Activated naive CD4-positive, alpha-beta T cell treated with anti-CD3 and anti-CD28 coated beads, Interleukin-2, amount 50 U/mL, for 24 hours (primary cell): ENCODE measurements around the gene PCED1A.

Source experiments
- H3K27ac Mint-ChIP-seq: one replicate; pipeline ENCODE4 v1.8.0; 2021; ENCODE audit warnings: mild to moderate bottlenecking, mixed read lengths
- H3K27me3 Mint-ChIP-seq: one replicate; pipeline ENCODE4 v1.8.0; 2021; ENCODE audit warnings: mixed read lengths
- H3K36me3 Mint-ChIP-seq: one replicate; pipeline ENCODE4 v1.8.0; 2021; ENCODE audit warnings: mixed read lengths
- H3K4me1 Mint-ChIP-seq: one replicate; pipeline ENCODE4 v1.8.0; 2021; ENCODE audit warnings: mixed read lengths
- H3K4me3 Mint-ChIP-seq: one replicate; pipeline ENCODE4 v1.8.0; 2021; ENCODE audit warnings: mild to moderate bottlenecking, mixed read lengths
- H3K9me3 Mint-ChIP-seq: one replicate; pipeline ENCODE4 v1.8.0; 2021; ENCODE audit warnings: mixed read lengths

Gene PCED1A

GRCh38 chr20:2840138-2840966 is at the start of gene PCED1A, which contains the start of gene VPS16:
TSS of gene PCED1A (minus strand) at chr20:2840655. CDS start at chr20:2839912, 743 bp downstream.
TSS of gene VPS16 (plus strand) at chr20:2840745. CDS start at chr20:2840775, 30 bp downstream.
- Mint-ChIP-seq H3K4me1 (peaks cover 42% of the 10 kb centered on the region), H3K27me3 (no peaks in the 10 kb centered on the region), H3K27ac (peak within 1 kb of the TSS; percentile 99), H3K4me3 (peak within 1 kb of the TSS; percentile 95), H3K9me3 (no peaks in the 10 kb centered on the region), H3K36me3 (peaks cover 6% of the 10 kb centered on the region)

GRCh38 chr20:2889797-2890196 is 49.3 kb upstream of the PCED1A start:
- Mint-ChIP-seq H3K27ac (no peak overlapping the region), H3K4me1 (peaks cover 69% of the 10 kb centered on the region), H3K27me3 (no peaks in the 10 kb centered on the region), H3K4me3 (no peak overlapping the region), H3K9me3 (no peaks in the 10 kb centered on the region), H3K36me3 (peaks cover 5% of the 10 kb centered on the region)

GRCh38 chr20:2889209-2889608 is 48.8 kb upstream of the PCED1A start:
- no peaks in the 10 kb centered on the region for H3K27me3 Mint-ChIP-seq
- H3K4me3 Mint-ChIP-seq, result no peak overlapping the region
- peaks cover 3% of the 10 kb centered on the region for H3K36me3 Mint-ChIP-seq
- H3K9me3 Mint-ChIP-seq, result no peaks in the 10 kb centered on the region
- H3K4me1 Mint-ChIP-seq, result peaks cover 72% of the 10 kb centered on the region
- no peak overlapping the region for H3K27ac Mint-ChIP-seq

GRCh38 chr20:2888224-2888955 is 47.9 kb upstream of the PCED1A start:
- no peak overlapping the region for H3K27ac Mint-ChIP-seq
- peaks cover 76% of the 10 kb centered on the region for H3K4me1 Mint-ChIP-seq

GRCh38 chr20:2887715-2888114 is 47.3 kb upstream of the PCED1A start:
- no peak overlapping the region for H3K4me3 Mint-ChIP-seq
- no peak overlapping the region for H3K27ac Mint-ChIP-seq
- H3K27me3 Mint-ChIP-seq, result no peaks in the 10 kb centered on the region
- no peaks in the 10 kb centered on the region for H3K9me3 Mint-ChIP-seq
- H3K4me1 Mint-ChIP-seq, result peaks cover 76% of the 10 kb centered on the region
- peaks cover 5% of the 10 kb centered on the region for H3K36me3 Mint-ChIP-seq

More at GRCh38 chr20:2888224-2888955, 47.9 kb upstream of the PCED1A start:
- Mint-ChIP-seq H3K27me3 (no peaks in the 10 kb centered on the region), H3K4me3 (peak overlapping the region; percentile 6), H3K36me3 (peaks cover 5% of the 10 kb centered on the region), H3K9me3 (no peaks in the 10 kb centered on the region)

GRCh38 chr20:2883726-2884637 is 43.5 kb upstream of the PCED1A start:
- H3K4me3 Mint-ChIP-seq, result no peak overlapping the region
- no peaks in the 10 kb centered on the region for H3K9me3 Mint-ChIP-seq
- H3K4me1 Mint-ChIP-seq, result peaks cover 73% of the 10 kb centered on the region
- H3K27me3 Mint-ChIP-seq, result no peaks in the 10 kb centered on the region
- peaks cover 3% of the 10 kb centered on the region for H3K36me3 Mint-ChIP-seq
- peak overlapping the region; percentile 82 for H3K27ac Mint-ChIP-seq

GRCh38 chr20:2880650-2881049 is 40.2 kb upstream of the PCED1A start:
- no peak overlapping the region for H3K27ac Mint-ChIP-seq
- H3K9me3 Mint-ChIP-seq, result no peaks in the 10 kb centered on the region
- no peaks in the 10 kb centered on the region for H3K27me3 Mint-ChIP-seq
- H3K4me3 Mint-ChIP-seq, result no peak overlapping the region
- peaks cover 6% of the 10 kb centered on the region for H3K36me3 Mint-ChIP-seq
- H3K4me1 Mint-ChIP-seq, result peaks cover 73% of the 10 kb centered on the region

- Mint-ChIP-seq H3K9me3 (no peaks in the 10 kb centered on the region), H3K27ac (no peak overlapping the region), H3K36me3 (peaks cover 6% of the 10 kb centered on the region), H3K4me3 (no peak overlapping the region), H3K4me1 (peaks cover 72% of the 10 kb centered on the region), H3K27me3 (no peaks in the 10 kb centered on the region)
Measured at GRCh38 chr20:2879146-2879545, 38.7 kb upstream of the PCED1A start.

GRCh38 chr20:2878515-2878914 is 38.1 kb upstream of the PCED1A start:
- Mint-ChIP-seq H3K4me1 (peaks cover 66% of the 10 kb centered on the region), H3K4me3 (no peak overlapping the region), H3K27ac (no peak overlapping the region), H3K9me3 (no peaks in the 10 kb centered on the region), H3K27me3 (no peaks in the 10 kb centered on the region), H3K36me3 (peaks cover 3% of the 10 kb centered on the region)

- H3K9me3 Mint-ChIP-seq, result no peaks in the 10 kb centered on the region
- no peak overlapping the region for H3K27ac Mint-ChIP-seq
- H3K36me3 Mint-ChIP-seq, result peaks cover 3% of the 10 kb centered on the region
- H3K4me1 Mint-ChIP-seq, result peaks cover 66% of the 10 kb centered on the region
- peak overlapping the region; percentile 40 for H3K4me3 Mint-ChIP-seq
- H3K27me3 Mint-ChIP-seq, result no peaks in the 10 kb centered on the region
Measured at GRCh38 chr20:2875690-2876203, 35.3 kb upstream of the PCED1A start.

GRCh38 chr20:2874456-2874855 is 34.0 kb upstream of the PCED1A start:
- H3K4me3 Mint-ChIP-seq, result peak overlapping the region; percentile 94
- H3K36me3 Mint-ChIP-seq, result peaks cover 3% of the 10 kb centered on the region
- H3K4me1 Mint-ChIP-seq, result peaks cover 59% of the 10 kb centered on the region
- H3K27me3 Mint-ChIP-seq, result no peaks in the 10 kb centered on the region
- peak overlapping the region; percentile 76 for H3K27ac Mint-ChIP-seq
- H3K9me3 Mint-ChIP-seq, result no peaks in the 10 kb centered on the region

GRCh38 chr20:2873747-2874041 is 33.2 kb upstream of the PCED1A start:
- H3K9me3 Mint-ChIP-seq, result no peaks in the 10 kb centered on the region
- H3K36me3 Mint-ChIP-seq, result peaks cover 3% of the 10 kb centered on the region
- peaks cover 58% of the 10 kb centered on the region for H3K4me1 Mint-ChIP-seq
- peak overlapping the region; percentile 94 for H3K4me3 Mint-ChIP-seq
- no peaks in the 10 kb centered on the region for H3K27me3 Mint-ChIP-seq
- peak overlapping the region; percentile 62 for H3K27ac Mint-ChIP-seq

- Mint-ChIP-seq H3K27ac (peak within 1 kb of the TSS; percentile 89), H3K9me3 (no peaks in the 10 kb centered on the region), H3K36me3 (peaks cover 3% of the 10 kb centered on the region), H3K27me3 (no peaks in the 10 kb centered on the region), H3K4me1 (peaks cover 55% of the 10 kb centered on the region), H3K4me3 (peak within 1 kb of the TSS; percentile 94)
Measured at GRCh38 chr20:2873010-2873746, 32.7 kb upstream of the PCED1A start, which contains the start of gene PTPRA. TSS of gene PTPRA (plus strand) at chr20:2873481. CDS start at chr20:2964278, 90,797 bp downstream.

GRCh38 chr20:2872459-2873009 is 32.1 kb upstream of the PCED1A start:
- Mint-ChIP-seq H3K27me3 (no peaks in the 10 kb centered on the region), H3K36me3 (peaks cover 3% of the 10 kb centered on the region), H3K4me3 (peak overlapping the region; percentile 94), H3K27ac (peak overlapping the region; percentile 89), H3K9me3 (no peaks in the 10 kb centered on the region), H3K4me1 (peaks cover 61% of the 10 kb centered on the region)
